ENCODE results near the gene TICRR.

The TICRR gene

GRCh38 chr15:89575146-89575655 lies at the start of gene TICRR:
TSS of gene TICRR (plus strand) at chr15:89575469. CDS start at chr15:89575587, 118 bp downstream.
- in situ Hi-C loops (cut with HindIII; ENCODE audit: low sequenced_read_pairs) = no loop called here
- no peak for TF ChIP-seq CTCF (IDR thresholded peaks at IDR 0.05; ENCODE audit: low read depth, low read length, missing control alignments)
- peak; percentile 100 for DNase-seq (ENCODE audit: low read depth)
- H3K4me3 ChIP-seq (ENCODE audit: low read depth, low read length) = peak within 1 kb of the TSS; percentile 88

GRCh38 chr15:89526181-89526580 lies 49.1 kb upstream of the TICRR start:
- TF ChIP-seq CTCF (IDR thresholded peaks at IDR 0.05; ENCODE audit: low read depth, low read length, missing control alignments) = no peak
- no peak for DNase-seq (ENCODE audit: low read depth)
- in situ Hi-C loops (cut with HindIII; ENCODE audit: low sequenced_read_pairs) = no loop called here
- no peak overlapping the region for H3K4me3 ChIP-seq (ENCODE audit: low read depth, low read length)

- no peak for DNase-seq (ENCODE audit: low read depth)
- in situ Hi-C loops (cut with HindIII; ENCODE audit: low sequenced_read_pairs) = no loop called here
- H3K4me3 ChIP-seq (ENCODE audit: low read depth, low read length) = no peak overlapping the region
- no peak for TF ChIP-seq CTCF (IDR thresholded peaks at IDR 0.05; ENCODE audit: low read depth, low read length, missing control alignments)
Measured at GRCh38 chr15:89526601-89527441, 48.4 kb upstream of the TICRR start.

- in situ Hi-C loops (cut with HindIII; ENCODE audit: low sequenced_read_pairs) = no loop called here
- TF ChIP-seq CTCF (IDR thresholded peaks at IDR 0.05; ENCODE audit: low read depth, low read length, missing control alignments) = no peak
- DNase-seq (ENCODE audit: low read depth) = no peak
Measured at GRCh38 chr15:89528757-89529352, 46.4 kb upstream of the TICRR start.

GRCh38 chr15:89530976-89531375 lies 44.3 kb upstream of the TICRR start:
- DNase-seq (ENCODE audit: low read depth) = no peak
- TF ChIP-seq CTCF (IDR thresholded peaks at IDR 0.05; ENCODE audit: low read depth, low read length, missing control alignments) = no peak
- no peak overlapping the region for H3K4me3 ChIP-seq (ENCODE audit: low read depth, low read length)
- in situ Hi-C loops (cut with HindIII; ENCODE audit: low sequenced_read_pairs) = no loop called here

More at GRCh38 chr15:89528757-89529352, 46.4 kb upstream of the TICRR start:
- H3K4me3 ChIP-seq (ENCODE audit: low read depth, low read length) = no peak overlapping the region

- H3K4me3 ChIP-seq (ENCODE audit: low read depth, low read length) = no peak overlapping the region
- in situ Hi-C loops (cut with HindIII; ENCODE audit: low sequenced_read_pairs) = no loop called here
- no peak for DNase-seq (ENCODE audit: low read depth)
- TF ChIP-seq CTCF (IDR thresholded peaks at IDR 0.05; ENCODE audit: low read depth, low read length, missing control alignments) = no peak
Measured at GRCh38 chr15:89531796-89532537, 43.3 kb upstream of the TICRR start.
